H1 (cell line): Measurements from ENCODE around the gene NBAS. TPM values are rescaled to one million over a fixed set of nuclear protein-coding genes. Genes with fewer than 3 reads are reported as not detected.

Experiments
- ASH2L ChIP-seq: fragments of 200-600, 300-600 bp; sonication (generic); IDR thresholded peaks from one replicate; pipeline ENCODE4 v1.7.1; 2017; ENCODE audit warnings: low read length
- EP300 ChIP-seq, 2 experiments: IDR thresholded peaks; 1 replicate in 1 of 2; 2 replicates in 1 of 2; pipeline ENCODE4 v1.6.1; 2011 to 2012; ENCODE audit warnings: low read depth in 2 of 2, low read length in 2 of 2, mild to moderate bottlenecking in 2 of 2, borderline replicate concordance in 1 of 2, inconsistent platforms in 1 of 2, moderate library complexity in 1 of 2
- GABPA ChIP-seq: IDR thresholded peaks from 2 replicates; pipeline ENCODE4 v1.6.1; 2011; ENCODE audit warnings: mild to moderate bottlenecking, low read length, moderate library complexity, borderline replicate concordance; ENCODE audit not compliant: insufficient read depth
- JUN ChIP-seq: IDR thresholded peaks from 2 replicates; pipeline ENCODE4 v1.6.1; 2011; ENCODE audit warnings: low read depth, mild to moderate bottlenecking, improper control_type of control experiment, low read length
- NANOG ChIP-seq: IDR thresholded peaks from 2 replicates; pipeline ENCODE4 v1.6.1; 2011; ENCODE audit warnings: low read length, low read depth, mild to moderate bottlenecking, inconsistent platforms; ENCODE audit not compliant: insufficient read depth, poor library complexity, severe bottlenecking
- RNF2 ChIP-seq: fragments of 200-900, 300-1000 bp; sonication (generic); IDR thresholded peaks from 2 replicates; pipeline ENCODE4 v1.7.1; 2016; ENCODE audit warnings: borderline replicate concordance, low read depth, mild to moderate bottlenecking, antibody characterized with exemption, low read length; ENCODE audit not compliant: poor library complexity, severe bottlenecking; ENCODE audit errors: missing control alignments
- polyA plus RNA-seq, 7 experiments: library from polyadenylated mRNA; depleted of rRNA in 3 of 7; stranded (reverse) in 5 of 7; unstranded in 2 of 7; fragments of >200 nt in 5 of 7; fragments of 200-250 nt in 2 of 7; gene quantifications; 1 replicate in 5 of 7; 2 replicates in 1 of 7; 4 replicates in 1 of 7; pipeline versions ENCODE4 v1.2.1 to v1.2.3, GENCODE V29; 2011 to 2013; ENCODE audit warnings: missing spikeins in 2 of 7, mixed read lengths in 2 of 7
- total RNA-seq: library from RNA; stranded (reverse); fragmentation: NEBNext Ultra II Directional; extraction: Animal tissue kit (Norgen Biotek cat#: 25700); gene quantifications from 2 replicates; pipeline ENCODE4 v1.2.1, GENCODE V29; 2021
- TF ChIP-seq, protein P1 (sequence below): fragments of 300-600 bp; sonication (generic); IDR thresholded peaks from 2 replicates; pipeline ENCODE4 v1.7.1; 2012; ENCODE audit warnings: low read length, moderate library complexity, mild to moderate bottlenecking, inconsistent platforms; ENCODE audit not compliant: insufficient replicate concordance

NBAS gene
- total and polyA plus RNA-seq, 2 of the 8 experiments (the other 6 are each of a cell fraction or from before 2014, with no cell fraction given): 19.6 to 34.8 TPM

DNA sequence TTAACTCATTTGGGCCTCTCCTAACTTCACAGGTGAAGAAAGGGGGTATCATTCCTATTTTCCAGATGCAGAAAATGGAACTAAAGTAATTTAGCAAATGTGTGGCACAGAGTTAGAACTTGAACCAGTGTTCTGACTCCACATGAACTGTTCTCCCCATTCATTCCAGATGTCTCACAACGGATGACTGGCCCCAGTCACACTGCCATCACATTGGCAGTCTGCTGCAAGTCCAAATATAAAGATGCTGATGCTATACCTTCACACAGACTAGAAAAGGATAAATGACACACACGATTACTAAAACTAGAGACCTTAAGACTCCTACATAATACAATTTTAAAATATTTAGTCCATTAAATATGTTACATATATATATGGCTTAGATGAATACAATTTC lies 195.7 kb downstream of the NBAS start (continued):
- TF ChIP-seq, protein P1, sequence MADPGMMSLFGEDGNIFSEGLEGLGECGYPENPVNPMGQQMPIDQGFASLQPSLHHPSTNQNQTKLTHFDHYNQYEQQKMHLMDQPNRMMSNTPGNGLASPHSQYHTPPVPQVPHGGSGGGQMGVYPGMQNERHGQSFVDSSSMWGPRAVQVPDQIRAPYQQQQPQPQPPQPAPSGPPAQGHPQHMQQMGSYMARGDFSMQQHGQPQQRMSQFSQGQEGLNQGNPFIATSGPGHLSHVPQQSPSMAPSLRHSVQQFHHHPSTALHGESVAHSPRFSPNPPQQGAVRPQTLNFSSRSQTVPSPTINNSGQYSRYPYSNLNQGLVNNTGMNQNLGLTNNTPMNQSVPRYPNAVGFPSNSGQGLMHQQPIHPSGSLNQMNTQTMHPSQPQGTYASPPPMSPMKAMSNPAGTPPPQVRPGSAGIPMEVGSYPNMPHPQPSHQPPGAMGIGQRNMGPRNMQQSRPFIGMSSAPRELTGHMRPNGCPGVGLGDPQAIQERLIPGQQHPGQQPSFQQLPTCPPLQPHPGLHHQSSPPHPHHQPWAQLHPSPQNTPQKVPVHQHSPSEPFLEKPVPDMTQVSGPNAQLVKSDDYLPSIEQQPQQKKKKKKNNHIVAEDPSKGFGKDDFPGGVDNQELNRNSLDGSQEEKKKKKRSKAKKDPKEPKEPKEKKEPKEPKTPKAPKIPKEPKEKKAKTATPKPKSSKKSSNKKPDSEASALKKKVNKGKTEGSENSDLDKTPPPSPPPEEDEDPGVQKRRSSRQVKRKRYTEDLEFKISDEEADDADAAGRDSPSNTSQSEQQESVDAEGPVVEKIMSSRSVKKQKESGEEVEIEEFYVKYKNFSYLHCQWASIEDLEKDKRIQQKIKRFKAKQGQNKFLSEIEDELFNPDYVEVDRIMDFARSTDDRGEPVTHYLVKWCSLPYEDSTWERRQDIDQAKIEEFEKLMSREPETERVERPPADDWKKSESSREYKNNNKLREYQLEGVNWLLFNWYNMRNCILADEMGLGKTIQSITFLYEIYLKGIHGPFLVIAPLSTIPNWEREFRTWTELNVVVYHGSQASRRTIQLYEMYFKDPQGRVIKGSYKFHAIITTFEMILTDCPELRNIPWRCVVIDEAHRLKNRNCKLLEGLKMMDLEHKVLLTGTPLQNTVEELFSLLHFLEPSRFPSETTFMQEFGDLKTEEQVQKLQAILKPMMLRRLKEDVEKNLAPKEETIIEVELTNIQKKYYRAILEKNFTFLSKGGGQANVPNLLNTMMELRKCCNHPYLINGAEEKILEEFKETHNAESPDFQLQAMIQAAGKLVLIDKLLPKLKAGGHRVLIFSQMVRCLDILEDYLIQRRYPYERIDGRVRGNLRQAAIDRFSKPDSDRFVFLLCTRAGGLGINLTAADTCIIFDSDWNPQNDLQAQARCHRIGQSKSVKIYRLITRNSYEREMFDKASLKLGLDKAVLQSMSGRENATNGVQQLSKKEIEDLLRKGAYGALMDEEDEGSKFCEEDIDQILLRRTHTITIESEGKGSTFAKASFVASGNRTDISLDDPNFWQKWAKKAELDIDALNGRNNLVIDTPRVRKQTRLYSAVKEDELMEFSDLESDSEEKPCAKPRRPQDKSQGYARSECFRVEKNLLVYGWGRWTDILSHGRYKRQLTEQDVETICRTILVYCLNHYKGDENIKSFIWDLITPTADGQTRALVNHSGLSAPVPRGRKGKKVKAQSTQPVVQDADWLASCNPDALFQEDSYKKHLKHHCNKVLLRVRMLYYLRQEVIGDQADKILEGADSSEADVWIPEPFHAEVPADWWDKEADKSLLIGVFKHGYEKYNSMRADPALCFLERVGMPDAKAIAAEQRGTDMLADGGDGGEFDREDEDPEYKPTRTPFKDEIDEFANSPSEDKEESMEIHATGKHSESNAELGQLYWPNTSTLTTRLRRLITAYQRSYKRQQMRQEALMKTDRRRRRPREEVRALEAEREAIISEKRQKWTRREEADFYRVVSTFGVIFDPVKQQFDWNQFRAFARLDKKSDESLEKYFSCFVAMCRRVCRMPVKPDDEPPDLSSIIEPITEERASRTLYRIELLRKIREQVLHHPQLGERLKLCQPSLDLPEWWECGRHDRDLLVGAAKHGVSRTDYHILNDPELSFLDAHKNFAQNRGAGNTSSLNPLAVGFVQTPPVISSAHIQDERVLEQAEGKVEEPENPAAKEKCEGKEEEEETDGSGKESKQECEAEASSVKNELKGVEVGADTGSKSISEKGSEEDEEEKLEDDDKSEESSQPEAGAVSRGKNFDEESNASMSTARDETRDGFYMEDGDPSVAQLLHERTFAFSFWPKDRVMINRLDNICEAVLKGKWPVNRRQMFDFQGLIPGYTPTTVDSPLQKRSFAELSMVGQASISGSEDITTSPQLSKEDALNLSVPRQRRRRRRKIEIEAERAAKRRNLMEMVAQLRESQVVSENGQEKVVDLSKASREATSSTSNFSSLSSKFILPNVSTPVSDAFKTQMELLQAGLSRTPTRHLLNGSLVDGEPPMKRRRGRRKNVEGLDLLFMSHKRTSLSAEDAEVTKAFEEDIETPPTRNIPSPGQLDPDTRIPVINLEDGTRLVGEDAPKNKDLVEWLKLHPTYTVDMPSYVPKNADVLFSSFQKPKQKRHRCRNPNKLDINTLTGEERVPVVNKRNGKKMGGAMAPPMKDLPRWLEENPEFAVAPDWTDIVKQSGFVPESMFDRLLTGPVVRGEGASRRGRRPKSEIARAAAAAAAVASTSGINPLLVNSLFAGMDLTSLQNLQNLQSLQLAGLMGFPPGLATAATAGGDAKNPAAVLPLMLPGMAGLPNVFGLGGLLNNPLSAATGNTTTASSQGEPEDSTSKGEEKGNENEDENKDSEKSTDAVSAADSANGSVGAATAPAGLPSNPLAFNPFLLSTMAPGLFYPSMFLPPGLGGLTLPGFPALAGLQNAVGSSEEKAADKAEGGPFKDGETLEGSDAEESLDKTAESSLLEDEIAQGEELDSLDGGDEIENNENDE: no peak
- no peak for TF ChIP-seq EP300 (IDR thresholded peaks at IDR 0.05; ENCODE audit: borderline replicate concordance in 1 of 2, low read depth in 2 of 2, low read length in 2 of 2)
- TF ChIP-seq GABPA: no peak
- no peak for TF ChIP-seq JUN
- no peak for TF ChIP-seq ASH2L
- TF ChIP-seq RNF2: no peak
- no peak for TF ChIP-seq NANOG
